Suprapubic skin (tissue), 4 donors: ENCODE data around the gene DIS3L. TPM values are rescaled to one million over a fixed set of nuclear protein-coding genes. Genes with fewer than 3 reads are reported as not detected.
"Not testable (repeated sequence)": the region's sequence is repeated elsewhere in the genome, so short reads cannot be mapped to it uniquely, and the experiment has no call there.

Source experiments
- DNase-seq, 2 donors: peaks; one replicate each; pipeline ENCODE4 v3.0.0-alpha.2; 2019; ENCODE audit warnings: low spot score in 2 of 2
- H3K27ac ChIP-seq: fragments of 200-600 bp; sonication (generic); one replicate; pipeline ENCODE4 v1.5.1; 2019
- H3K27me3 ChIP-seq: fragments of 200-600 bp; sonication (generic); one replicate; pipeline ENCODE4 v1.5.1; 2019
- H3K36me3 ChIP-seq: fragments of 200-600 bp; sonication (generic); one replicate; pipeline ENCODE4 v1.5.1; 2019
- H3K4me1 ChIP-seq: fragments of 200-600 bp; sonication (generic); one replicate; pipeline ENCODE4 v1.5.1; 2019
- H3K4me3 ChIP-seq: fragments of 200-600 bp; sonication (generic); one replicate; pipeline ENCODE4 v1.5.1; 2019; ENCODE audit warnings: mild to moderate bottlenecking
- H3K9me3 ChIP-seq: fragments of 200-600 bp; sonication (generic); one replicate; pipeline ENCODE4 v1.5.1; 2019
- CTCF ChIP-seq, 2 donors: fragments of 200-600 bp in 1 of 2; fragments of 450-650 bp in 1 of 2; sonication (generic) in 1 of 2; IDR thresholded peaks; one replicate each; pipeline ENCODE4 v1.5.1; 2016 to 2019; ENCODE audit warnings: antibody characterized with exemption in 2 of 2, mild to moderate bottlenecking in 1 of 2, moderate library complexity in 1 of 2
- EP300 ChIP-seq: sonication (generic); formaldehyde crosslinking; IDR thresholded peaks from one replicate; pipeline ENCODE4 v1.6.1; 2017; ENCODE audit warnings: antibody characterized with exemption
- POLR2A ChIP-seq, 2 donors: fragments of 450-650 bp; IDR thresholded peaks; one replicate each; pipeline ENCODE4 v1.6.1; 2017; ENCODE audit warnings: antibody characterized with exemption in 2 of 2, mild to moderate bottlenecking in 2 of 2, moderate library complexity in 2 of 2
- POLR2AphosphoS5 ChIP-seq, 3 donors: sonication (generic); formaldehyde crosslinking; IDR thresholded peaks; one replicate each; pipeline ENCODE4 v1.6.1; 2017; ENCODE audit warnings: antibody characterized with exemption in 3 of 3
- WGBS: methylation state at CpG from one replicate; pipeline ENCODE4 v1.1.5; 2018; 5-methylcytosine and 5-hydroxymethylcytosine counted together
- total RNA-seq, 4 donors: library from RNA; depleted of rRNA; stranded (reverse); fragments of >200 nt; gene quantifications; one replicate each; pipeline ENCODE4 v1.1.0, GENCODE V29; 2016

Gene DIS3L
- total RNA-seq, 4 donors from 2014 or later = 15.8 to 26.1 (median 21.2) TPM

GRCh38 chr15:66369773-66370651 lies 76.6 kb downstream of the DIS3L start:
- peaks cover 11% of the 10 kb centered on the region for H3K4me1 ChIP-seq
- H3K36me3 ChIP-seq = no peaks in the 10 kb centered on the region
- DNase-seq = no peak
- TF ChIP-seq POLR2AphosphoS5 (IDR thresholded peaks at IDR 0.05) = no peak
- TF ChIP-seq POLR2A (IDR thresholded peaks at IDR 0.05) = no peak
- TF ChIP-seq CTCF (IDR thresholded peaks at IDR 0.05) = no peak
- TF ChIP-seq EP300 = no peak
- H3K27ac ChIP-seq = peak overlapping the region; percentile 55
- no peaks in the 10 kb centered on the region for H3K9me3 ChIP-seq
- H3K27me3 ChIP-seq = no peaks in the 10 kb centered on the region
- peak overlapping the region; percentile 41 for H3K4me3 ChIP-seq
- 21% methylated on average over 12 of the region's 12 CpGs for WGBS

GRCh38 chr15:66374179-66374578 lies 80.8 kb downstream of the DIS3L start:
- DNase-seq = no peak
- Histone ChIP-seq H3K9me3 (no peaks in the 10 kb centered on the region), H3K4me3 (no peak overlapping the region), H3K4me1 (peaks cover 11% of the 10 kb centered on the region), H3K27me3 (no peaks in the 10 kb centered on the region), H3K27ac (no peak overlapping the region), H3K36me3 (no peaks in the 10 kb centered on the region)
- no peak for TF ChIP-seq CTCF (IDR thresholded peaks at IDR 0.05)
- TF ChIP-seq POLR2AphosphoS5 (IDR thresholded peaks at IDR 0.05) = no peak
- TF ChIP-seq EP300 = no peak
- TF ChIP-seq POLR2A (IDR thresholded peaks at IDR 0.05) = no peak
- 88% methylated on average over 4 of the region's 4 CpGs for WGBS

- no peak for DNase-seq
- Histone ChIP-seq H3K36me3 (no peaks in the 10 kb centered on the region), H3K4me3 (no peak overlapping the region), H3K9me3 (no peaks in the 10 kb centered on the region), H3K27me3 (no peaks in the 10 kb centered on the region), H3K27ac (no peak overlapping the region), H3K4me1 (no peaks in the 10 kb centered on the region)
- WGBS = 83% methylated on average over 7 of the region's 7 CpGs
- no peak for TF ChIP-seq POLR2A (IDR thresholded peaks at IDR 0.05)
- no peak for TF ChIP-seq POLR2AphosphoS5 (IDR thresholded peaks at IDR 0.05)
- no peak for TF ChIP-seq CTCF (IDR thresholded peaks at IDR 0.05)
- no peak for TF ChIP-seq EP300
Measured at GRCh38 chr15:66378814-66379430, 85.6 kb downstream of the DIS3L start.

- not testable (repeated sequence) for H3K9me3 ChIP-seq, H3K27ac ChIP-seq, H3K4me3 ChIP-seq, H3K36me3 ChIP-seq, DNase-seq, H3K27me3 ChIP-seq
- WGBS = 89% methylated on average over 2 of the region's 2 CpGs
- H3K4me1 ChIP-seq = peaks cover 12% of the 10 kb centered on the region
Measured at GRCh38 chr15:66381376-66381775, 88.0 kb downstream of the DIS3L start.

Other genes with a start within 250 kb of the DIS3L start
- 1 to 10 TPM; 2.4 to 8.5 (median 4.3) TPM for gene MEGF11, start 39.8 kb upstream of the DIS3L start, total RNA-seq
- 1 to 10 TPM; 4.8 to 8.2 (median 7.0) TPM for gene TIPIN, start 63.1 kb downstream of the DIS3L start, total RNA-seq
- gene MAP2K1, start 93.3 kb downstream of the DIS3L start, total RNA-seq = 10 to 100 TPM; 23.6 to 31.0 (median 27.9) TPM
- gene SNAPC5, start 204.2 kb downstream of the DIS3L start, total RNA-seq = 10 to 100 TPM in 3 of 4 donors, 1 to 10 TPM in 1; 9.9 to 26.8 (median 17.3) TPM
- 1,000 to 10,000 TPM; 3,240 to 5,495 (median 4,865) TPM for gene RPL4, start 211.3 kb downstream of the DIS3L start, total RNA-seq
- gene ZWILCH, start 211.8 kb downstream of the DIS3L start, total RNA-seq = 1 to 10 TPM; 4.7 to 8.9 (median 5.1) TPM